Measurements from ENCODE around the gene G3BP2. TPM values are rescaled to one million over a fixed set of nuclear protein-coding genes. Genes with fewer than 3 reads are reported as not detected.
A peak's percentile ranks its signal among the peaks of the same experiment; 100 is the strongest.
"Not testable (repeated sequence)": the region's sequence is repeated elsewhere in the genome, so short reads cannot be mapped to it uniquely, and the experiment has no call there.

G3BP2 gene
- total and polyA plus RNA-seq, 8 donors: 7.8 to 51.0 (median 35.5) TPM

GRCh38 chr4:75671802-75672421, 1.3 kb downstream of the G3BP2 start:
- FAIRE-seq: no peak

GRCh38 chr4:75668596-75668995, 4.6 kb downstream of the G3BP2 start:
- peaks cover 0 to 23% (median 18%) of the 10 kb centered on the region in 3 donors for H3K4me1 ChIP-seq
- intact Hi-C loops (cut with DNase I): no loop called here
- TF ChIP-seq, protein P1, sequence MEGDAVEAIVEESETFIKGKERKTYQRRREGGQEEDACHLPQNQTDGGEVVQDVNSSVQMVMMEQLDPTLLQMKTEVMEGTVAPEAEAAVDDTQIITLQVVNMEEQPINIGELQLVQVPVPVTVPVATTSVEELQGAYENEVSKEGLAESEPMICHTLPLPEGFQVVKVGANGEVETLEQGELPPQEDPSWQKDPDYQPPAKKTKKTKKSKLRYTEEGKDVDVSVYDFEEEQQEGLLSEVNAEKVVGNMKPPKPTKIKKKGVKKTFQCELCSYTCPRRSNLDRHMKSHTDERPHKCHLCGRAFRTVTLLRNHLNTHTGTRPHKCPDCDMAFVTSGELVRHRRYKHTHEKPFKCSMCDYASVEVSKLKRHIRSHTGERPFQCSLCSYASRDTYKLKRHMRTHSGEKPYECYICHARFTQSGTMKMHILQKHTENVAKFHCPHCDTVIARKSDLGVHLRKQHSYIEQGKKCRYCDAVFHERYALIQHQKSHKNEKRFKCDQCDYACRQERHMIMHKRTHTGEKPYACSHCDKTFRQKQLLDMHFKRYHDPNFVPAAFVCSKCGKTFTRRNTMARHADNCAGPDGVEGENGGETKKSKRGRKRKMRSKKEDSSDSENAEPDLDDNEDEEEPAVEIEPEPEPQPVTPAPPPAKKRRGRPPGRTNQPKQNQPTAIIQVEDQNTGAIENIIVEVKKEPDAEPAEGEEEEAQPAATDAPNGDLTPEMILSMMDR (IDR thresholded peaks at IDR 0.05): no peak

More at GRCh38 chr4:75671802-75672421, 1.3 kb downstream of the G3BP2 start:
- no peak for ATAC-seq
- peaks cover 4 to 26% (median 24%) of the 10 kb centered on the region in 3 donors for H3K4me1 ChIP-seq
- DNase-seq: no peak
- no peaks in the 10 kb centered on the region for H3K27me3 ChIP-seq
- WGBS, 2 donors: 9% methylated on average over 10 of the region's 10 CpGs
- TF ChIP-seq, protein P1 (IDR thresholded peaks at IDR 0.05): no peak
- H3K9me3 ChIP-seq: no peaks in the 10 kb centered on the region
- no peaks in the 10 kb centered on the region for H3K36me3 ChIP-seq
- intact Hi-C loops (cut with DNase I): loop anchor here in 1 of 3 donors (10.0 kb wide), 1 partner anchor 53 kb away; the partner anchor contains the start of gene USO1
- peak overlapping the region; percentile 86 to 95 (median 90) for H3K27ac ChIP-seq
- peak overlapping the region; percentile 68 to 88 (median 84) for H3K4me3 ChIP-seq

DNA sequence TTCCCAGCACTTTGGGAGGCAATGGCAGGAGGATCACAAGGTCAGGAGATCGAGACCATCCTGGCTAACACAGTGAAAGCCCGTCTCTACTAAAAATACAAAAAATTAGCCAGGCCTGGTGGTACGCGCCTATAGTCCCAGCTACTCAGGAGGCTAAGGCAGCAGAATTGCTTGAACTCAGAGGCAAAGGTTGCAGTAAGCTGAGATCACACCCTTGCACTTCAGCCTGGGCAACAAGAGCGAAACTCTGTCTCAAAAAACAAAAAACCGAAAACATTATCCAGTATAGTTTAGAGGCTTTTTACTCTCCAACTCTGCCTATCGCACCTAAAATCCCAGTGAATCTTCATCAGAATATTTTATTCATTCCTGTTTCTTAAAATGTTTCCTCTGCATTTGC, 5.6 kb downstream of the G3BP2 start:
- ATAC-seq; H3K36me3 ChIP-seq; H3K9me3 ChIP-seq; DNase-seq; H3K27ac ChIP-seq; H3K4me3 ChIP-seq; intact Hi-C loops (cut with DNase I); H3K27me3 ChIP-seq; FAIRE-seq: not testable (repeated sequence)
- WGBS, 2 donors: 81 to 83% methylated on average over 7 of the region's 7 CpGs
- peaks cover 0 to 23% (median 18%) of the 10 kb centered on the region in 3 donors for H3K4me1 ChIP-seq

More at GRCh38 chr4:75668596-75668995, 4.6 kb downstream of the G3BP2 start:
- Histone ChIP-seq H3K36me3 (no peaks in the 10 kb centered on the region), H3K27me3 (no peaks in the 10 kb centered on the region), H3K9me3 (no peaks in the 10 kb centered on the region), H3K4me3 (no peak overlapping the region), H3K27ac (no peak overlapping the region)
- FAIRE-seq: no peak
- ATAC-seq: no peak
- no peak for DNase-seq

DNA sequence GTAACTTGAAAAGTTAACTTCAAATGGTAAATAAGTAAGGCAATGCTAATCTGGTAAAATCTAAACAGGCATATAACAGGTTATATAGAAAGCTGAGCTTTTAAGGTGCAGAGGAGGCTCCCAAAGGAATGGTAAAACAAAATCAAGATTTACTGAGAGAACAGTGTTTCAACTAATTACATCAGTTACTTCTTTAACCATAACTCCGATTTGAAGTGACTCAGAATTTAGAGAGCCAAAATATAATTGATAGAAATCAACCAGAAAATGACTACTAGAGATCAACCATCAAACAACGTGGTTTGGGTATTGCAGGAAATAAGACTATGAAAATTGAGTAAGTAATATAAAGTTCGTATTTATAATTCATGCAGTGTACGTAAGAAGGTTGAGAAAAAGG, 6.9 kb downstream of the G3BP2 start:
- no peaks in the 10 kb centered on the region for H3K36me3 ChIP-seq
- H3K9me3 ChIP-seq: no peaks in the 10 kb centered on the region
- H3K4me3 ChIP-seq: no peak overlapping the region
- ATAC-seq: no peak
- no peak overlapping the region for H3K27ac ChIP-seq
- TF ChIP-seq, protein P1 (IDR thresholded peaks at IDR 0.05): no peak
- peaks cover 0 to 17% (median 13%) of the 10 kb centered on the region in 3 donors for H3K4me1 ChIP-seq
- intact Hi-C loops (cut with DNase I): no loop called here
- H3K27me3 ChIP-seq: no peaks in the 10 kb centered on the region
- FAIRE-seq: peak; percentile 43
- WGBS, 2 donors: 76 to 82% methylated on average over 4 of the region's 4 CpGs
- no peak for DNase-seq

DNA sequence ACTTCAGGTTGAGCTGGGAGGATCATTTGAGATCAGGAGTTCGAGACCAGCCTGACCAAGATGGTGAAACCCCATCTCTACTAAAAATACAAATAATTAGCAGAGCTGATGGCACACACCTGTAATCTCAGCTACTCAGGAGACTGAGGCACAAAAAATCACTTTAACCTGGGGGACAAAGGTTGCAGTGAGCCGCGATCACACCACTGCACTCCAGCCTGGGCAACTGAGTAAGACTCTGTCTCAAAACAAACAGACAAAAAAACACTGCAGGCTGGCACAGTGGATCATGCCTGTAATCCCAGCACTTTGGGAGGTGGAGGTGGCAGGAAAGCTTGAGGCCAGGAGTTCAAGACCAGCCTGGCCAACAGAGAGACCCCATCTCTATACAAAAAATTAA, 8.6 kb downstream of the G3BP2 start:
- 95 to 98% methylated on average over 3 of the region's 3 CpGs for WGBS, 2 donors
- H3K9me3 ChIP-seq: not testable (repeated sequence)

GRCh38 chr4:75662626-75663025, 10.6 kb downstream of the G3BP2 start:
- DNase-seq (no peak), FAIRE-seq (no peak), ATAC-seq (no peak)
- Histone ChIP-seq H3K4me3 (no peak overlapping the region), H3K9me3 (no peaks in the 10 kb centered on the region), H3K27ac (no peak overlapping the region), H3K36me3 (peaks cover 0 to 9% (median 7%) of the 10 kb centered on the region in 3 donors), H3K27me3 (no peaks in the 10 kb centered on the region), H3K4me1 (peaks cover 0 to 12% (median 0%) of the 10 kb centered on the region in 3 donors)
- TF ChIP-seq, protein P1 (IDR thresholded peaks at IDR 0.05): no peak
- 93 to 100% methylated on average over 2 of the region's 2 CpGs for WGBS, 2 donors
- intact Hi-C loops (cut with DNase I): no loop called here

More for the DNA sequence above, 8.6 kb downstream of the G3BP2 start:
- FAIRE-seq; H3K27ac ChIP-seq; H3K4me1 ChIP-seq; H3K36me3 ChIP-seq; DNase-seq; intact Hi-C loops (cut with DNase I); H3K4me3 ChIP-seq; ATAC-seq; H3K27me3 ChIP-seq: not testable (repeated sequence)
